HL-60 (cell line): ENCODE results near the gene SLIT1.

Source experiments
- CTCF ChIP-seq: IDR thresholded peaks from one replicate; pipeline ENCODE4 v1.5.1; 2011; ENCODE audit warnings: low read length, control low read depth, inconsistent platforms; ENCODE audit not compliant: insufficient read depth
- GABPA ChIP-seq: IDR thresholded peaks from 2 replicates; pipeline ENCODE4 v1.6.1; 2012; ENCODE audit warnings: low read depth
- POLR2AphosphoS5 ChIP-seq: IDR thresholded peaks from 2 replicates; pipeline ENCODE4 v1.6.1; 2012; ENCODE audit warnings: low read depth
- REST ChIP-seq: IDR thresholded peaks from 2 replicates; pipeline ENCODE4 v1.6.1; 2012; ENCODE audit warnings: low read depth; ENCODE audit not compliant: insufficient replicate concordance

GRCh38 chr10:97224483-97225435 is 39.0 kb upstream of the SLIT1 start:
- TF ChIP-seq POLR2AphosphoS5 = no peak
- TF ChIP-seq CTCF = no peak
- TF ChIP-seq REST = no peak
- TF ChIP-seq GABPA = no peak
